Astrocyte (in vitro differentiated cells and primary cell): ENCODE measurements around the gene ACY1. TPM values are rescaled to one million over a fixed set of nuclear protein-coding genes. Genes with fewer than 3 reads are reported as not detected.

Experiments used
- DNase-seq: peaks from one replicate; pipeline ENCODE4 v3.0.0-alpha.2; 2010; ENCODE audit warnings: low read depth
- FAIRE-seq: peaks from 2 replicates; lab custom pipeline; 2011; peaks lifted over from hg19 to GRCh38; lab: Jason Lieb, UNC
- H2AFZ ChIP-seq: 2 replicates; pipeline ENCODE4 v1.6.0; 2012; ENCODE audit warnings: low read depth, low read length, inconsistent platforms
- H3K27ac ChIP-seq: 2 replicates; pipeline ENCODE4 v1.5.1; 2011; ENCODE audit warnings: low read depth, low read length, inconsistent platforms
- H3K27me3 ChIP-seq: 2 replicates; pipeline ENCODE4 v1.6.0; 2011; ENCODE audit warnings: low read length, inconsistent platforms; ENCODE audit not compliant: insufficient read depth
- H3K36me3 ChIP-seq: 2 replicates; pipeline ENCODE4 v1.5.1; 2011; ENCODE audit warnings: low read length, inconsistent platforms; ENCODE audit not compliant: insufficient read depth
- H3K4me1 ChIP-seq: 2 replicates; pipeline ENCODE4 v1.5.1; 2011; ENCODE audit warnings: low read length, inconsistent platforms; ENCODE audit not compliant: insufficient read depth
- H3K4me2 ChIP-seq: 2 replicates; pipeline ENCODE4 v1.6.0; 2012; ENCODE audit warnings: low read length, inconsistent platforms
- H3K4me3 ChIP-seq: 2 replicates; pipeline ENCODE4 v1.5.1; 2011; ENCODE audit warnings: low read depth, mild to moderate bottlenecking, low read length, inconsistent platforms; ENCODE audit not compliant: insufficient read depth
- H3K79me2 ChIP-seq: 2 replicates; pipeline ENCODE4 v1.6.0; 2012; ENCODE audit warnings: mild to moderate bottlenecking, low read length, inconsistent platforms; ENCODE audit not compliant: insufficient read depth
- H3K9ac ChIP-seq: 2 replicates; pipeline ENCODE4 v1.6.0; 2012; ENCODE audit warnings: mild to moderate bottlenecking, low read length, inconsistent platforms
- H3K9me3 ChIP-seq: 2 replicates; pipeline ENCODE4 v1.5.1; 2012; ENCODE audit warnings: low read depth, mild to moderate bottlenecking, low read length, inconsistent platforms; ENCODE audit not compliant: insufficient read depth
- H4K20me1 ChIP-seq: 2 replicates; pipeline ENCODE4 v1.6.0; 2012; ENCODE audit warnings: low read length, inconsistent platforms; ENCODE audit not compliant: insufficient read depth
- H3K27ac Mint-ChIP-seq: one replicate; pipeline ENCODE4 v1.8.0; 2021; ENCODE audit warnings: mild to moderate bottlenecking, mixed read lengths; ENCODE audit not compliant: unreplicated experiment
- H3K27me3 Mint-ChIP-seq: one replicate; pipeline ENCODE4 v1.8.0; 2021; ENCODE audit warnings: low read depth, mixed read lengths; ENCODE audit not compliant: unreplicated experiment
- H3K36me3 Mint-ChIP-seq: one replicate; pipeline ENCODE4 v1.8.0; 2021; ENCODE audit warnings: low read depth, mixed read lengths; ENCODE audit not compliant: unreplicated experiment
- H3K4me1 Mint-ChIP-seq: one replicate; pipeline ENCODE4 v1.8.0; 2021; ENCODE audit warnings: low read depth, mixed read lengths; ENCODE audit not compliant: unreplicated experiment
- H3K4me3 Mint-ChIP-seq: one replicate; pipeline ENCODE4 v1.8.0; 2021; ENCODE audit warnings: mild to moderate bottlenecking, moderate library complexity, mixed read lengths; ENCODE audit not compliant: unreplicated experiment
- H3K9me3 Mint-ChIP-seq: one replicate; pipeline ENCODE4 v1.8.0; 2021; ENCODE audit warnings: mild to moderate bottlenecking, mixed read lengths; ENCODE audit not compliant: unreplicated experiment
- EZH2 ChIP-seq: IDR thresholded peaks from 2 replicates; pipeline ENCODE4 v1.6.1; 2012; ENCODE audit warnings: mild to moderate bottlenecking, low read length, inconsistent platforms; ENCODE audit not compliant: insufficient read depth
- total RNA-seq: library from RNA; stranded (reverse); gene quantifications from 2 replicates; pipeline ENCODE4 v1.2.1, GENCODE V29; 2021
- TF ChIP-seq, protein P1 (sequence below): IDR thresholded peaks from 2 replicates; pipeline ENCODE4 v1.5.1; 2011; ENCODE audit warnings: low read depth, mild to moderate bottlenecking, inconsistent platforms, low read length, moderate library complexity; ENCODE audit not compliant: insufficient read depth

The ACY1 gene
- total RNA-seq, 1 donor from 2014 or later = 16.4 TPM

DNA sequence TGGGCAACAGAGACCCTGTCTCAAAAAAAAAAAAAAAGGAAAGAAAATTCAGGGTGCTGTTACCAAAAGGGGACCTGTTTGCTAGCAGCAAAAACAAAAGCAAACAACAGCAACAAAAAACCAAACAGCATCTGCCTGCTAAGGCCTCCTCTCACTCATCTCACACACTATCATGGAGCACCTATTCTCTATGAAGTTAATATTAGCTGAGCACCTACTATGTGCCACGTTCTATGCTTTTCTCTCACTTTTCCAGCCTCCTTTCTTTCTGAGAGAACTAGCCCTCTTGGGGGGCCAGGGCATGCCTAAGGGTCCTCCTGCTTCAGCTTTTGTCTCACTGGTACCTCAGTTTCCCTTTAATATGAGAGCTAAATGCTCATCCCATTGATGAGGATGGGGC lies 28.6 kb upstream of the ACY1 start:
- TF ChIP-seq EZH2 = no peak
- TF ChIP-seq, protein P1, sequence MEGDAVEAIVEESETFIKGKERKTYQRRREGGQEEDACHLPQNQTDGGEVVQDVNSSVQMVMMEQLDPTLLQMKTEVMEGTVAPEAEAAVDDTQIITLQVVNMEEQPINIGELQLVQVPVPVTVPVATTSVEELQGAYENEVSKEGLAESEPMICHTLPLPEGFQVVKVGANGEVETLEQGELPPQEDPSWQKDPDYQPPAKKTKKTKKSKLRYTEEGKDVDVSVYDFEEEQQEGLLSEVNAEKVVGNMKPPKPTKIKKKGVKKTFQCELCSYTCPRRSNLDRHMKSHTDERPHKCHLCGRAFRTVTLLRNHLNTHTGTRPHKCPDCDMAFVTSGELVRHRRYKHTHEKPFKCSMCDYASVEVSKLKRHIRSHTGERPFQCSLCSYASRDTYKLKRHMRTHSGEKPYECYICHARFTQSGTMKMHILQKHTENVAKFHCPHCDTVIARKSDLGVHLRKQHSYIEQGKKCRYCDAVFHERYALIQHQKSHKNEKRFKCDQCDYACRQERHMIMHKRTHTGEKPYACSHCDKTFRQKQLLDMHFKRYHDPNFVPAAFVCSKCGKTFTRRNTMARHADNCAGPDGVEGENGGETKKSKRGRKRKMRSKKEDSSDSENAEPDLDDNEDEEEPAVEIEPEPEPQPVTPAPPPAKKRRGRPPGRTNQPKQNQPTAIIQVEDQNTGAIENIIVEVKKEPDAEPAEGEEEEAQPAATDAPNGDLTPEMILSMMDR = no peak
- H2AFZ ChIP-seq = no peak overlapping the region
- Mint-ChIP-seq H3K9me3 (peaks cover 5% of the 10 kb centered on the region), H3K27ac (no peak overlapping the region), H3K36me3 (peaks cover 12% of the 10 kb centered on the region), H3K4me3 (no peak overlapping the region), H3K27me3 (peaks cover 35% of the 10 kb centered on the region), H3K4me1 (no peaks in the 10 kb centered on the region)
- DNase-seq (no peak), FAIRE-seq (no peak)
- H3K27ac ChIP-seq = no peak overlapping the region
- no peak overlapping the region for H3K4me2 ChIP-seq
- H3K27me3 ChIP-seq = peaks cover 9% of the 10 kb centered on the region
- H3K9me3 ChIP-seq = no peaks in the 10 kb centered on the region
- no peaks in the 10 kb centered on the region for H3K79me2 ChIP-seq
- no peak overlapping the region for H3K9ac ChIP-seq
- peaks cover 4% of the 10 kb centered on the region for H3K36me3 ChIP-seq
- H3K4me1 ChIP-seq = peaks cover 9% of the 10 kb centered on the region
- no peak overlapping the region for H3K4me3 ChIP-seq
- peaks cover 16% of the 10 kb centered on the region for H4K20me1 ChIP-seq

DNA sequence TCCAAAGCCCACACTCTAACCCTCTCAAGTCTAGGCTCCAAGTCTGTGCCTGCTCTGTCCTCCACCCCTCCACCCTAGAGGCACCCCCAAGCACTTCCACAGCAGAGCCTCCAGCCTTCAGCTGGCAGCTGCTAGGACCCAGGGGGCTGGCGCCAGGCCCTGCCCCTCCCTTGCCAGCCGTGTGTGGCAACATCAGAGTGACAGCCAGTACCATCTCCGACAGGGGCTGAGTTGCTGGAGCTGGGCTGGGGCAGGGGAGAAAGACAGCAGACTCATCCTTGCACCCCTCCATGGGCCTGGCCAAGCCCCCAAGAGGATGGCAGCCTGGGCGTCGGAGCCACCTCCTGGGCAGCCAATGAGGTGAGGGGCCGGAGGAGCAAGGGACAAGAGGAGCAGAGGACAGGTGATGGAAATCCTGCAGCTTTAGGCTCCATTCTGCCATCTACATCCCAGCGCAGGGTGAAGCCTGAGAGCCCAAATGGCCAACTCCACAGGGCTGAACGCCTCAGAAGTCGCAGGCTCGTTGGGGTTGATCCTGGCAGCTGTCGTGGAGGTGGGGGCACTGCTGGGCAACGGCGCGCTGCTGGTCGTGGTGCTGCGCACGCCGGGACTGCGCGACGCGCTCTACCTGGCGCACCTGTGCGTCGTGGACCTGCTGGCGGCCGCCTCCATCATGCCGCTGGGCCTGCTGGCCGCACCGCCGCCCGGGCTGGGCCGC lies 28.0 kb upstream of the ACY1 start, which contains the start of gene GPR62:
Gene GPR62 (plus strand): TSS at position 207 of the 718 bp plus-strand sequence. CDS start 272 bp downstream, at position 479.
- peak within 1 kb of the TSS; percentile 39 for H3K4me3 ChIP-seq
- H3K79me2 ChIP-seq = no peaks in the 10 kb centered on the region
- H3K27me3 Mint-ChIP-seq = peaks cover 35% of the 10 kb centered on the region
- peaks cover 8% of the 10 kb centered on the region for H3K27me3 ChIP-seq
- H3K9me3 Mint-ChIP-seq = peaks cover 5% of the 10 kb centered on the region
- no peak within 1 kb of the TSS for H3K27ac Mint-ChIP-seq
- peaks cover 9% of the 10 kb centered on the region for H3K4me1 ChIP-seq
- TF ChIP-seq EZH2 = no peak
- TF ChIP-seq, protein P1 = no peak
- H3K27ac ChIP-seq = no peak within 1 kb of the TSS
- no peak within 1 kb of the TSS for H3K4me3 Mint-ChIP-seq
- peaks cover 15% of the 10 kb centered on the region for H3K36me3 Mint-ChIP-seq
- H3K9me3 ChIP-seq = no peaks in the 10 kb centered on the region
- no peak for DNase-seq
- peak within 1 kb of the TSS; percentile 84 for H3K4me2 ChIP-seq
- no peaks in the 10 kb centered on the region for H3K4me1 Mint-ChIP-seq
- H2AFZ ChIP-seq = peak within 1 kb of the TSS; percentile 69
- H3K36me3 ChIP-seq = peaks cover 4% of the 10 kb centered on the region
- no peak for FAIRE-seq
- H4K20me1 ChIP-seq = peaks cover 17% of the 10 kb centered on the region
- peak within 1 kb of the TSS; percentile 2 for H3K9ac ChIP-seq
